ENCODE measurements around the gene TRIP6.

The TRIP6 gene

DNA sequence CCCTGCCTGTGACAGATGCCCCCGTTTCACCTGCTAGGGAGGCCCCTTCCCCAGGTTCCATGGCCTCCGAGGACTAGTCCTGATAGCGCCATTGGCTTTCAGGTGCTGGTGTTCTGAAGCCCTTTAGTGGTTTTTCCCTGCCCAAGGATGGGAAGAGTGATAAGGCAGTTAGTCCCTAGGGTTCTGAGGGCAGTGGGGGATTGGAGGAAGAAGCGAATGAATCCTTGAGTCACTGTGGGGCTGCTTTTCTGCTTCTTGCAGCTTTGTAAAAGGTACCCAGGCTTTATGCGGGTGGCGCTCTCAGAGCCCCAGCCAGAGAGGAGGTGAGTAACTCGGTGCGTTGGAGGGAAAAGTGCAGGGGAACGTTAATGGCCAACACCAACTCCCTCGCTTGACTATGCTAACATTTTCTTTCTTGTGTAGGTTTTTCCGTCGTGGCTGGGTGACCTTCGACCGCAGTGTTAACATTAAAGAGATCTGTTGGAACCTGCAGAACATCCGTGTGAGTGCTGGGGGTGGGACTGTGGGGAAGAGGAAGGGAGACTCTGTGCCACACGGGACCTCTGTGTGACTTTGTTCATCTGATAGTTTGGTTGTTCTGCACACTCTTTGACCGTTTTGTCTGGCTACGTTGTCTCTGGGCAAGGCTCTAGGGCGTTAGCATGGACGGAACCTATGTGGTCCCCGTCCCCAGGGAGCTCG is 18.4 kb downstream of the TRIP6 start:
- ChIA-PET POLR2A (interaction anchor here (1.6 kb wide), 1 partner anchor 11 kb away, joined by 4 read pairs; the partner anchor contains the start of gene SRRT), CTCF (interaction anchor here (2.6 kb wide), 1 partner anchor 10 kb away, joined by 20 read pairs; the partner anchor contains the start of gene SRRT)
- Histone ChIP-seq H3K27me3 (replicated peaks in 2 of 5; ENCODE audit: control insufficient read depth in 4 of 5, insufficient read depth in 5 of 5, low read length in 4 of 5) (peaks cover 0 to 2% (median 0%) of the 10 kb centered on the region in 5 experiments), H3K4me3 (ENCODE audit: control insufficient read depth in 1 of 7, extremely low read depth in 1 of 7, insufficient read depth in 4 of 7, low read depth in 2 of 7, low read length in 6 of 7) (no peak overlapping the region), H3K9me3 (ENCODE audit: control extremely low read depth in 1 of 5, control insufficient read depth in 4 of 5, insufficient read depth in 2 of 5, low read depth in 1 of 5, low read length in 4 of 5) (no peaks in the 10 kb centered on the region), H3K4me1 (ENCODE audit: control extremely low read depth in 1 of 4, control insufficient read depth in 4 of 4, insufficient read depth in 4 of 4, low read length in 3 of 4) (peaks cover 4 to 54% (median 48%) of the 10 kb centered on the region in 4 experiments), H3K36me3 (ENCODE audit: control insufficient read depth in 4 of 4, insufficient read depth in 4 of 4, low read length in 3 of 4) (peaks cover 16 to 80% (median 59%) of the 10 kb centered on the region in 4 experiments), H3K27ac (ENCODE audit: insufficient read depth in 1 of 2, low read depth in 1 of 2, low read length in 2 of 2, poor library complexity in 1 of 2, severe bottlenecking in 2 of 2) (no peak overlapping the region)
- 94% methylated on average over 17 of the region's 22 CpGs for WGBS (ENCODE audit: insufficient coverage)
- no peak for DNase-seq

DNA sequence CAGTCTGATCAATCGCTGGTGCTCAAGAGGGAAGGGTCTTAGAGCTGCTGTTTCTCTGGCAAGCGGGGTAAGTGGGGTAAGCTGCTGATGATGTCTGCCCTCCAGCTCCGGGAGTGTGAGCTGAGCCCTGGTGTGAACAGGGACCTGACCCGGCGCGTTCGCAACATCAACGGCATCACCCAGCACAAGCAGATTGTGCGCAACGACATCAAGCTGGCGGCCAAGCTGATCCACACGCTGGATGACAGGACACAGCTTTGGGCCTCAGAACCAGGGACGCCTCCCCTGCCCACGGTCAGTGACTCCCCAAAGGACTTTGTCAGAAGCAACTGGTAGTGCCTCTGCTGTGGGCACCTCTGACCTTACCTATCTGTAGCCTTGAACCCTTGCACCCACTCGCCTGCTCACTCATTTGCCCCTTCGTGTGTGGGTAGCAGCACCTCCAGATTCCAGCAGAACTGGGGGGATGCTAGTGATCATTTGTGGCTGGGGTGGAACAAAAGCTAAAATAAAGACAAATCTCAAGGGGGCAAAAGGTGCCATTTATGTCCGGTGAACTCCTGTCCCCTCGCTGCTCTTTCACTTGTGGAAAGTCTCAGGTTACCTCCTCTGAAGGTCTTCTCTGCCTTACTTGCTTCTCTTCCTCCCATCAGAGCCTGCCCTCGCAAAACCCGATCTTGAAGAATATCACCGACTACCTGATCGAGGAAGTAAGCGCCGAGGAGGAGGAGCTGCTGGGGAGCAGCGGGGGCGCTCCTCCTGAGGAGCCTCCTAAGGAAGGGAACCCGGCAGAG is 19.2 kb downstream of the TRIP6 start:
- Histone ChIP-seq H3K36me3 (ENCODE audit: control insufficient read depth in 4 of 4, insufficient read depth in 4 of 4, low read length in 3 of 4) (peaks cover 13 to 74% (median 53%) of the 10 kb centered on the region in 4 experiments), H3K9me3 (ENCODE audit: control extremely low read depth in 1 of 5, control insufficient read depth in 4 of 5, insufficient read depth in 2 of 5, low read depth in 1 of 5, low read length in 4 of 5) (no peaks in the 10 kb centered on the region), H3K4me3 (ENCODE audit: control insufficient read depth in 1 of 7, extremely low read depth in 1 of 7, insufficient read depth in 4 of 7, low read depth in 2 of 7, low read length in 6 of 7) (peak overlapping the region in 1 of 7 experiments; percentile 52), H3K27ac (ENCODE audit: insufficient read depth in 1 of 2, low read depth in 1 of 2, low read length in 2 of 2, poor library complexity in 1 of 2, severe bottlenecking in 2 of 2) (no peak overlapping the region), H3K27me3 (replicated peaks in 2 of 5; ENCODE audit: control insufficient read depth in 4 of 5, insufficient read depth in 5 of 5, low read length in 4 of 5) (peaks cover 0 to 6% (median 0%) of the 10 kb centered on the region in 5 experiments), H3K4me1 (ENCODE audit: control extremely low read depth in 1 of 4, control insufficient read depth in 4 of 4, insufficient read depth in 4 of 4, low read length in 3 of 4) (peaks cover 4 to 61% (median 54%) of the 10 kb centered on the region in 4 experiments)
- DNase-seq, result no peak
- CTCF ChIA-PET, result interaction anchor here (1.3 to 2.6 kb wide), 4 partner anchors 9 to 180 kb away, joined by 3 to 20 read pairs (median 8); partner anchors contain the start of genes POP7, SLC12A9 and SRRT
- POLR2A ChIA-PET, result interaction anchor here (0.6 to 1.6 kb wide), 2 partner anchors 11 to 312 kb away, joined by 3 to 4 read pairs; partner anchors contain the start of gene SRRT
- 93% methylated on average over 27 of the region's 27 CpGs for WGBS (ENCODE audit: insufficient coverage)

DNA sequence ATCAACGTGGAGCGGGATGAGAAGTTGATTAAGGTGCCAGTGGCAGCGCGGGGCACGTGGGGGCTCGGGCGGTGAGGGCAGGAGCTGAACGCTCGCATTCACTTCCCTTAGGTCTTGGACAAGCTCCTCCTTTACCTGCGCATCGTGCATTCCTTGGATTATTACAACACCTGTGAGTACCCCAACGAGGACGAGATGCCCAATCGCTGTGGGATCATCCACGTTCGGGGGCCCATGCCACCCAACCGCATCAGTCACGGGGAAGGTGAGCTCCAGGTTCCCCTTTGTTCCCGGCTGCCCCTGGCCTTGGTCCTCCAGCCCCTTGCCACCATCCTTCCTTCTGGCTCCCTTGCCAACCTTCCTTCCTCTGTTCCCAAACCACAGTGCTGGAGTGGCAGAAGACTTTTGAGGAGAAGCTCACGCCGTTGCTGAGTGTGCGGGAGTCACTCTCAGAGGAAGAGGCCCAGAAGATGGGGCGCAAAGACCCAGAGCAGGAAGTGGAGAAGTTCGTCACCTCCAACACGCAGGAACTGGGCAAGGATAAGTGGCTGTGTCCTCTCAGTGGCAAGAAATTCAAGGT is 19.8 kb downstream of the TRIP6 start:
- peak overlapping the region in 1 of 2 experiments; percentile 15 for H3K27ac ChIP-seq (ENCODE audit: insufficient read depth in 1 of 2, low read depth in 1 of 2, low read length in 2 of 2, poor library complexity in 1 of 2, severe bottlenecking in 2 of 2)

DNA sequence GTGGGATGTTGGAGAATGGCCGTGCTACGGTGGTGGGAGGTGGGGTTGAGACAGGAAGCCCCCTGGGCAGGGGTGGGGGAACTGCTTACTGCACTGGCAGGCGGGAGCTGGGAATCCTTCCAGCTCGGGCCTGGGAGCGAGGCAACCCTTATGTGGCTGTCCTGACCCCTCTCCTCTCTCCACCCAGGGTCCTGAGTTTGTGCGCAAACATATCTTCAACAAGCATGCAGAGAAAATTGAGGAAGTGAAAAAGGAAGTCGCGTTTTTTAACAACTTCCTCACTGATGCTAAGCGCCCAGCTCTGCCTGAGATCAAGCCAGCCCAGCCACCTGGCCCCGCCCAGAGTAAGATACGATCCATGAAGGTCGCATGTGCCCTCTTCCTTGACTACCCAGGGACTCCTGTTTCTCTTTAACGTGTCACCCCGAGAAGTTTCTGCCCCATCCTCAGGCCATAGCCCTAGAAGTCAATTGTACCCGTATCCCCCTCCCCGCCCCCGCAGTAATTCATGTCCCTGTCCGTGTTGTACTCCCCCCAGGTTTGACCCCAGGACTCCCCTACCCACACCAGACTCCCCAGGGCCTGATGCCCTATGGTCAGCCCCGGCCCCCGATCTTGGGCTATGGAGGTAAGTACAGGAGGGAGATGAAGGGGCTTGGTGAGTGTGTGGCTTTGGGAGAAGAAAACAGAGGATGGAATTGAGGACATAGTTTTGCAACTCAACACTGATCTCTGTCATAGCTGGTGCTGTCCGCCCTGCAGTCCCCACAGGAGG is 20.5 kb downstream of the TRIP6 start:
- ChIA-PET POLR2A (interaction anchor here (1.0 kb wide), 2 partner anchors 13 to 24 kb away, joined by 3 to 7 read pairs; partner anchors contain the start of gene SRRT), CTCF (interaction anchor here (0.5 to 2.6 kb wide), 8 partner anchors 9 to 182 kb away, joined by 3 to 20 read pairs (median 4); partner anchors contain the start of genes POP7, SLC12A9 and SRRT)
- H3K36me3 ChIP-seq (ENCODE audit: control insufficient read depth in 4 of 4, insufficient read depth in 4 of 4, low read length in 3 of 4), result peaks cover 10 to 61% (median 44%) of the 10 kb centered on the region in 4 experiments
- peak; percentile 86 to 92 (median 87) for DNase-seq
- peaks cover 4 to 63% (median 55%) of the 10 kb centered on the region in 4 experiments for H3K4me1 ChIP-seq (ENCODE audit: control extremely low read depth in 1 of 4, control insufficient read depth in 4 of 4, insufficient read depth in 4 of 4, low read length in 3 of 4)
- peaks cover 0 to 19% (median 5%) of the 10 kb centered on the region in 5 experiments for H3K27me3 ChIP-seq (replicated peaks in 2 of 5; ENCODE audit: control insufficient read depth in 4 of 5, insufficient read depth in 5 of 5, low read length in 4 of 5)
- peak overlapping the region in 4 of 7 experiments; percentile 4 to 52 (median 18) for H3K4me3 ChIP-seq (ENCODE audit: control insufficient read depth in 1 of 7, extremely low read depth in 1 of 7, insufficient read depth in 4 of 7, low read depth in 2 of 7, low read length in 6 of 7)
- no peaks in the 10 kb centered on the region for H3K9me3 ChIP-seq (ENCODE audit: control extremely low read depth in 1 of 5, control insufficient read depth in 4 of 5, insufficient read depth in 2 of 5, low read depth in 1 of 5, low read length in 4 of 5)
- 0% methylated on average over 7 of the region's 21 CpGs for WGBS (ENCODE audit: insufficient coverage)
- peak overlapping the region in 1 of 2 experiments; percentile 15 for H3K27ac ChIP-seq (ENCODE audit: insufficient read depth in 1 of 2, low read depth in 1 of 2, low read length in 2 of 2, poor library complexity in 1 of 2, severe bottlenecking in 2 of 2)

More for the DNA sequence above, 19.8 kb downstream of the TRIP6 start:
- ChIA-PET CTCF (interaction anchor here (0.5 to 2.6 kb wide), 6 partner anchors 9 to 181 kb away, joined by 3 to 20 read pairs (median 4); partner anchors contain the start of genes POP7, SLC12A9 and SRRT), POLR2A (interaction anchor here (0.6 to 1.6 kb wide), 4 partner anchors 12 to 313 kb away, joined by 3 to 7 read pairs (median 4); partner anchors contain the start of gene SRRT)
- 74% methylated on average over 24 of the region's 25 CpGs for WGBS (ENCODE audit: insufficient coverage)
- peaks cover 0 to 12% (median 2%) of the 10 kb centered on the region in 5 experiments for H3K27me3 ChIP-seq (replicated peaks in 2 of 5; ENCODE audit: control insufficient read depth in 4 of 5, insufficient read depth in 5 of 5, low read length in 4 of 5)
- H3K36me3 ChIP-seq (ENCODE audit: control insufficient read depth in 4 of 4, insufficient read depth in 4 of 4, low read length in 3 of 4), result peaks cover 10 to 68% (median 47%) of the 10 kb centered on the region in 4 experiments
- H3K4me3 ChIP-seq (ENCODE audit: control insufficient read depth in 1 of 7, extremely low read depth in 1 of 7, insufficient read depth in 4 of 7, low read depth in 2 of 7, low read length in 6 of 7), result peak overlapping the region in 4 of 7 experiments; percentile 3 to 52 (median 15)
- peaks cover 4 to 63% (median 55%) of the 10 kb centered on the region in 4 experiments for H3K4me1 ChIP-seq (ENCODE audit: control extremely low read depth in 1 of 4, control insufficient read depth in 4 of 4, insufficient read depth in 4 of 4, low read length in 3 of 4)
- no peaks in the 10 kb centered on the region for H3K9me3 ChIP-seq (ENCODE audit: control extremely low read depth in 1 of 5, control insufficient read depth in 4 of 5, insufficient read depth in 2 of 5, low read depth in 1 of 5, low read length in 4 of 5)
- DNase-seq, result no peak

DNA sequence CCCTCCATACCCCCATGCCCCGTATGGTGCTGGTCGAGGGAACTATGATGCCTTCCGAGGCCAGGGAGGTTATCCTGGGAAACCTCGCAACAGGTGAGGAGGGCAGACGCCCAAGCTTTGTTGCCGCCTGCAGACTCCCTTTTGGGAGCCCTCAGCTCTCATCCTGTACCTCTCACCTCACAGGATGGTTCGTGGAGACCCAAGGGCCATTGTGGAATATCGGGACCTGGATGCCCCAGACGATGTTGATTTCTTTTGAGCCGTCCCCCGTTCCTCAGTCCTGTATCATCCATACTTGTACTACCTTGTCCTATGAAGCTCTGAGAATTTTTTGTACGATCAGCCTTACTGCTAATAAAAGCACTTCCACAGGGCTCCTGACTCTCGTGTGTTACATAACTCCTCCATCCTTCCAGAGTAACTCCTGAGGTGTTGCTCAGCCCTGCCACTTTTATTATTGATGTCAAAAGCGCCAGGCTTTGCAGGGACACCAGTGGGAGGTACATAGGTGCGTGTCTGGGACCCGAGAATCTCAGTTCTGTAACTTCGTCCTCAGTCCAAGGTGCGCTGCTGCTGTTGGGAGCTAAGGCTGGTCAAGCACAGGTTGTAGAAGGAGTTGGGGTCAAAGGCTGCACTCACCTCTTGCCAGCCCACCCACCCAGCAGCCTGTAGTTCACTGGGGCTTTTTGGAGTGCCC is 21.3 kb downstream of the TRIP6 start:
- POLR2A ChIA-PET, result interaction anchor here (1.0 kb wide), 2 partner anchors 13 to 24 kb away, joined by 3 to 7 read pairs; partner anchors contain the start of gene SRRT
- peak overlapping the region in 6 of 7 experiments; percentile 54 to 79 (median 72) for H3K4me3 ChIP-seq (ENCODE audit: control insufficient read depth in 1 of 7, extremely low read depth in 1 of 7, insufficient read depth in 4 of 7, low read depth in 2 of 7, low read length in 6 of 7)
- no peak for DNase-seq
- no peaks in the 10 kb centered on the region for H3K9me3 ChIP-seq (ENCODE audit: control extremely low read depth in 1 of 5, control insufficient read depth in 4 of 5, insufficient read depth in 2 of 5, low read depth in 1 of 5, low read length in 4 of 5)
- H3K27ac ChIP-seq (ENCODE audit: insufficient read depth in 1 of 2, low read depth in 1 of 2, low read length in 2 of 2, poor library complexity in 1 of 2, severe bottlenecking in 2 of 2), result peak overlapping the region in 1 of 2 experiments; percentile 58
- H3K4me1 ChIP-seq (ENCODE audit: control extremely low read depth in 1 of 4, control insufficient read depth in 4 of 4, insufficient read depth in 4 of 4, low read length in 3 of 4), result peaks cover 4 to 61% (median 55%) of the 10 kb centered on the region in 4 experiments
- H3K27me3 ChIP-seq (replicated peaks in 2 of 5; ENCODE audit: control insufficient read depth in 4 of 5, insufficient read depth in 5 of 5, low read length in 4 of 5), result peaks cover 0 to 25% (median 6%) of the 10 kb centered on the region in 5 experiments
- H3K36me3 ChIP-seq (ENCODE audit: control insufficient read depth in 4 of 4, insufficient read depth in 4 of 4, low read length in 3 of 4), result peaks cover 10 to 54% (median 37%) of the 10 kb centered on the region in 4 experiments
- 93% methylated on average over 17 of the region's 18 CpGs for WGBS (ENCODE audit: insufficient coverage)
- CTCF ChIA-PET, result interaction anchor here (0.7 to 2.6 kb wide), 6 partner anchors 10 to 36 kb away, joined by 3 to 20 read pairs (median 5); partner anchors contain the start of genes SLC12A9 and SRRT
